Measurements from ENCODE around the gene NRP2.

DNA sequence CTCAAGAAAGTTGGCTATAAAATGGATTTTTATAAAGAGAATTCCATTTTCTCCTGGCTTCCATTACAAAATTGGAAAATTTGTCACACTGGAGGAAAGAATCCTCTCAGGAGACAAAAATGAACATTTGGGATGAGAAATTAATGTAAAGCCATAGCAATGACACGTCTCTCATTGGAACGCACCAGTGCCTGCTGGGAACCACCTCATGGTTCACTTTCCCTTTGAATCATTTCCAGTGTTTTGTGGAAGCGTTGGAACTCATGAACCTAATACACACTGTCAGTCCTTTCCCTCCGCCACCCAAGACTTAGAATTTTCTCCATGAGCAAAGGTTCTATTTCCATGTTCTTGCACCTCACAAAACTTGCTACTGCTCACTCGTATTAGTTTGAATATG, 21.0 kb upstream of the NRP2 start:
- TF ChIP-seq POLR2AphosphoS5 (IDR thresholded peaks at IDR 0.05; ENCODE audit: low read depth, low read length) (no peak), POLR2A (IDR thresholded peaks at IDR 0.05; ENCODE audit: low read depth, low read length) (no peak)
